CD4-positive, alpha-beta T cell (primary cell): ENCODE measurements around the gene TFRC. TPM values are rescaled to one million over a fixed set of nuclear protein-coding genes. Genes with fewer than 3 reads are reported as not detected.
A peak's percentile ranks its signal among the peaks of the same experiment; 100 is the strongest.

Experiments
- ATAC-seq: fragments of 200-7000 bp; cut with Tn5 transposase; one replicate; pipeline ENCODE4 v1.10.0; 2022; ENCODE audit warnings: mild to moderate bottlenecking; ENCODE audit not compliant: poor library complexity
- CTCF ChIA-PET: fragments of 350-600 bp; sonication (Branson Sonifier 250); formaldehyde crosslinking; loops from one replicate; lab custom pipeline; 2021; ENCODE audit warnings: antibody characterized with exemption, inconsistent platforms; lab: Charles Lee
- POLR2A ChIA-PET: fragments of 350-600 bp; sonication (Branson Sonifier 250); formaldehyde crosslinking; loops from one replicate; lab custom pipeline; 2021; ENCODE audit warnings: antibody characterized with exemption, inconsistent platforms; lab: Charles Lee
- DNase-seq, 14 experiments: peaks; one replicate each; pipeline ENCODE4 v3.0.0-alpha.2; 2013 to 2020; ENCODE audit warnings: mixed read lengths in 2 of 14
- H3K27ac ChIP-seq, 2 donors: one replicate each; pipeline versions ENCODE4 v1.5.1 to v1.7.0; 2013; ENCODE audit warnings: low read length in 2 of 2, low read depth in 1 of 2, mild to moderate bottlenecking in 1 of 2
- H3K27me3 ChIP-seq, 2 experiments: 1 replicate in 1 of 2; 2 replicates in 1 of 2; pipeline versions ENCODE4 v1.6.1 to v1.7.0; 2013; ENCODE audit warnings: low read length in 2 of 2, control low read depth in 1 of 2, mild to moderate bottlenecking in 1 of 2, moderate library complexity in 1 of 2; ENCODE audit not compliant: insufficient read depth in 2 of 2, control insufficient read depth in 1 of 2
- H3K36me3 ChIP-seq: one replicate; pipeline ENCODE4 v1.6.1; 2013; ENCODE audit warnings: low read length, control low read depth; ENCODE audit not compliant: insufficient read depth
- H3K4me1 ChIP-seq: one replicate; pipeline ENCODE4 v1.6.1; 2013; ENCODE audit warnings: low read length, control low read depth; ENCODE audit not compliant: insufficient read depth
- H3K4me3 ChIP-seq: one replicate; pipeline ENCODE4 v1.5.1; 2013; ENCODE audit warnings: mild to moderate bottlenecking, low read length, moderate library complexity
- H3K9me3 ChIP-seq, 2 experiments: 1 replicate in 1 of 2; 2 replicates in 1 of 2; pipeline versions ENCODE4 v1.6.1 to v1.7.0; 2013; ENCODE audit warnings: low read length in 2 of 2, mild to moderate bottlenecking in 2 of 2, control low read depth in 1 of 2, moderate library complexity in 1 of 2; ENCODE audit not compliant: control insufficient read depth in 1 of 2, insufficient read depth in 1 of 2
- H3K27ac Mint-ChIP-seq: one replicate; pipeline ENCODE4 v1.8.0; 2020; ENCODE audit warnings: mixed read lengths
- H3K27me3 Mint-ChIP-seq: one replicate; pipeline ENCODE4 v1.8.0; 2021; ENCODE audit warnings: mixed read lengths
- H3K36me3 Mint-ChIP-seq: one replicate; pipeline ENCODE4 v1.8.0; 2021; ENCODE audit warnings: low read depth, mixed read lengths
- H3K4me1 Mint-ChIP-seq: one replicate; pipeline ENCODE4 v1.8.0; 2021; ENCODE audit warnings: low read depth, mixed read lengths
- H3K4me3 Mint-ChIP-seq: one replicate; pipeline ENCODE4 v1.8.0; 2020; ENCODE audit warnings: mild to moderate bottlenecking, mixed read lengths
- H3K9me3 Mint-ChIP-seq: one replicate; pipeline ENCODE4 v1.8.0; 2020; ENCODE audit warnings: mixed read lengths
- CTCF ChIP-seq: fragments of 200-600 bp; IDR thresholded peaks from one replicate; pipeline ENCODE4 v1.8.0; 2022; ENCODE audit warnings: antibody characterized with exemption, mild to moderate bottlenecking
- intact Hi-C, 2 experiments: fragments of 100-400 bp; cut with DNase I in 1 of 2; cut with micrococcal nuclease in 1 of 2; formaldehyde crosslinking; loops; one replicate each; pipeline versions ENCODE4 v1.15.1 to v1.9.0; 2023 to 2025; cut with DNase I, micrococcal nuclease
- total RNA-seq, 174 experiments: library from RNA in 2 of 174; stranded (reverse) in 2 of 174; gene quantifications; one replicate each; pipeline ENCODE4 v1.2.3 and lab custom pipeline; 2021 to 2026

The TFRC gene
- total RNA-seq, 2 experiments from 2014 or later: 154 to 159 TPM

GRCh38 chr3:196122021-196122687 lies 40.3 kb upstream of the TFRC start:
- peaks cover 28% of the 10 kb centered on the region for H3K4me1 ChIP-seq
- intact Hi-C loops: no loop called here
- DNase-seq (no peak), ATAC-seq (no peak)
- Mint-ChIP-seq H3K36me3 (no peaks in the 10 kb centered on the region), H3K4me3 (no peak overlapping the region), H3K9me3 (no peaks in the 10 kb centered on the region), H3K4me1 (peaks cover 36% of the 10 kb centered on the region), H3K27me3 (no peaks in the 10 kb centered on the region), H3K27ac (no peak overlapping the region)
- no peak overlapping the region for H3K27ac ChIP-seq
- no peaks in the 10 kb centered on the region for H3K36me3 ChIP-seq
- POLR2A ChIA-PET: no interaction called here
- TF ChIP-seq CTCF: no peak
- CTCF ChIA-PET: no interaction called here
- H3K9me3 ChIP-seq: no peaks in the 10 kb centered on the region
- no peak overlapping the region for H3K4me3 ChIP-seq
- H3K27me3 ChIP-seq: no peaks in the 10 kb centered on the region

GRCh38 chr3:196121066-196121465 lies 39.2 kb upstream of the TFRC start:
- H3K27ac ChIP-seq: no peak overlapping the region
- Mint-ChIP-seq H3K27ac (no peak overlapping the region), H3K27me3 (no peaks in the 10 kb centered on the region), H3K9me3 (no peaks in the 10 kb centered on the region), H3K4me1 (peaks cover 31% of the 10 kb centered on the region), H3K4me3 (no peak overlapping the region), H3K36me3 (no peaks in the 10 kb centered on the region)
- intact Hi-C loops: no loop called here
- DNase-seq: no peak
- peaks cover 20% of the 10 kb centered on the region for H3K4me1 ChIP-seq
- no peak for ATAC-seq
- H3K36me3 ChIP-seq: no peaks in the 10 kb centered on the region
- H3K27me3 ChIP-seq: no peaks in the 10 kb centered on the region
- no peak for TF ChIP-seq CTCF
- no peak overlapping the region for H3K4me3 ChIP-seq
- no peaks in the 10 kb centered on the region for H3K9me3 ChIP-seq
- POLR2A ChIA-PET: no interaction called here
- CTCF ChIA-PET: no interaction called here

GRCh38 chr3:196120291-196120951 lies 38.5 kb upstream of the TFRC start:
- Histone ChIP-seq H3K4me1 (peaks cover 20% of the 10 kb centered on the region), H3K4me3 (no peak overlapping the region), H3K27me3 (no peaks in the 10 kb centered on the region), H3K36me3 (no peaks in the 10 kb centered on the region), H3K9me3 (no peaks in the 10 kb centered on the region), H3K27ac (no peak overlapping the region)
- Mint-ChIP-seq H3K4me1 (peaks cover 31% of the 10 kb centered on the region), H3K36me3 (no peaks in the 10 kb centered on the region), H3K27me3 (no peaks in the 10 kb centered on the region), H3K4me3 (no peak overlapping the region), H3K27ac (no peak overlapping the region), H3K9me3 (no peaks in the 10 kb centered on the region)
- no peak for TF ChIP-seq CTCF
- ChIA-PET CTCF (no interaction called here), POLR2A (no interaction called here)
- ATAC-seq (no peak), DNase-seq (peak in 3 of 14 experiments; percentile 8 to 36 (median 24))
- intact Hi-C loops: no loop called here
